HEK293T (cell line): ENCODE measurements around the gene SPACA5.
"Not testable (repeated sequence)": the region's sequence is repeated elsewhere in the genome, so short reads cannot be mapped to it uniquely, and the experiment has no call there.

Experiments
- CTCF ChIA-PET: fragments of 350-600 bp; formaldehyde crosslinking; extraction: SDS; loops from one replicate; lab custom pipeline; 2021; ENCODE audit warnings: antibody characterized with exemption, inconsistent platforms; lab: Yijun Ruan, JAX
- POLR2A ChIA-PET: fragments of 350-600 bp; formaldehyde crosslinking; extraction: SDS; loops from one replicate; lab custom pipeline; 2020; ENCODE audit warnings: antibody characterized with exemption, inconsistent platforms; lab: Yijun Ruan, JAX
- DNase-seq: peaks from one replicate; pipeline ENCODE4 v3.0.0; 2012; ENCODE audit warnings: mixed read lengths; ENCODE audit errors: extremely low spot score
- ARNT ChIP-seq: fragments of 450-650 bp; IDR thresholded peaks from 2 replicates; pipeline ENCODE4 v1.6.1; 2017; ENCODE audit warnings: mild to moderate bottlenecking
- BHLHE40 ChIP-seq: fragments of 450-650 bp; IDR thresholded peaks from 2 replicates; pipeline ENCODE4 v1.6.1; 2016; ENCODE audit warnings: mild to moderate bottlenecking, moderate library complexity, borderline replicate concordance
- CTBP1 ChIP-seq: fragments of 450-650 bp; IDR thresholded peaks from 2 replicates; pipeline ENCODE4 v1.6.1; 2016; ENCODE audit warnings: borderline replicate concordance
- ELF4 ChIP-seq: fragments of 450-650 bp; IDR thresholded peaks from 2 replicates; pipeline ENCODE4 v1.6.1; 2017; ENCODE audit warnings: antibody characterized with exemption
- FOXA1 ChIP-seq: fragments of 450-650 bp; IDR thresholded peaks from 2 replicates; pipeline ENCODE4 v1.6.1; 2016; ENCODE audit warnings: mild to moderate bottlenecking
- FOXK2 ChIP-seq: fragments of 450-650 bp; IDR thresholded peaks from 2 replicates; pipeline ENCODE4 v1.6.1; 2016; ENCODE audit warnings: mild to moderate bottlenecking
- FOXM1 ChIP-seq: fragments of 450-650 bp; IDR thresholded peaks from 2 replicates; pipeline ENCODE4 v1.6.1; 2017; ENCODE audit warnings: mild to moderate bottlenecking, borderline replicate concordance
- HDGF ChIP-seq: fragments of 450-650 bp; IDR thresholded peaks from 2 replicates; pipeline ENCODE4 v1.6.1; 2017; ENCODE audit warnings: antibody characterized with exemption, borderline replicate concordance
- L3MBTL2 ChIP-seq: fragments of 450-650 bp; conservative IDR thresholded peaks from 2 replicates; pipeline ENCODE4 v1.6.1; 2016; ENCODE audit warnings: mild to moderate bottlenecking
- LEF1 ChIP-seq: fragments of 450-650 bp; IDR thresholded peaks from 2 replicates; pipeline ENCODE4 v1.6.1; 2017; ENCODE audit warnings: mild to moderate bottlenecking, borderline replicate concordance
- NFRKB ChIP-seq: fragments of 450-650 bp; IDR thresholded peaks from 2 replicates; pipeline ENCODE4 v1.6.1; 2016; ENCODE audit warnings: mild to moderate bottlenecking, moderate library complexity
- SP1 ChIP-seq: fragments of 450-650 bp; IDR thresholded peaks from 2 replicates; pipeline ENCODE4 v1.6.1; 2017
- SUZ12 ChIP-seq: fragments of 450-650 bp; IDR thresholded peaks from 2 replicates; pipeline ENCODE4 v1.6.1; 2016; ENCODE audit warnings: mild to moderate bottlenecking
- TARDBP ChIP-seq: fragments of 450-650 bp; IDR thresholded peaks from 2 replicates; pipeline ENCODE4 v1.6.1; 2016
- ZNF384 ChIP-seq: fragments of 450-650 bp; IDR thresholded peaks from 2 replicates; pipeline ENCODE4 v1.6.1; 2016
- TF ChIP-seq, protein P1 (sequence below): fragments of 450-650 bp; IDR thresholded peaks from 2 replicates; pipeline ENCODE4 v1.6.1; 2016

SPACA5 gene

GRCh38 chrX:48006688-48007087 lies at the start of gene SPACA5:
Gene SPACA5, plus strand, starts transcription at chrX:48006988. Its CDS starts 815 bp downstream, at chrX:48007803.
- CTCF ChIA-PET, DNase-seq, POLR2A ChIA-PET: not testable (repeated sequence)

DNA sequence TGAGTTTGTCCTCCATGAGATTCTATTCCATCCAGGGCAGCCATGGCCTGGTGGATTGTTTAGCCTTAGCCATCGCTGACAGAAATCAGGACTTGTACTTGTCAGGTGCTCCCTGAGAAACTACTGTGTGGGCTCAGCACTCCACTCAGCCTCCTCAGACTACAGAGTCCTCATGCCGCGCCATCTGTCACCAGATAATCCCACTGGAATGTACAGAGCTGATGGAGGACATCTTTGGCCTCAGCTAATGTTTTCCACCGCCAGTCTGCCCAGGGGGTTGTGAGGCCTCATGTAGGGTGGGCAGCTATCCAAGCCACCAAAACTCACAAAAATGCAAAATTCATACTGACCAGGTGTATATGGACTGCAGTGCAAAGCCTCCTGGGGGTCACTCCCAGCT lies 48.6 kb upstream of the SPACA5 start:
- DNase-seq, CTCF ChIA-PET, POLR2A ChIA-PET: not testable (repeated sequence)

DNA sequence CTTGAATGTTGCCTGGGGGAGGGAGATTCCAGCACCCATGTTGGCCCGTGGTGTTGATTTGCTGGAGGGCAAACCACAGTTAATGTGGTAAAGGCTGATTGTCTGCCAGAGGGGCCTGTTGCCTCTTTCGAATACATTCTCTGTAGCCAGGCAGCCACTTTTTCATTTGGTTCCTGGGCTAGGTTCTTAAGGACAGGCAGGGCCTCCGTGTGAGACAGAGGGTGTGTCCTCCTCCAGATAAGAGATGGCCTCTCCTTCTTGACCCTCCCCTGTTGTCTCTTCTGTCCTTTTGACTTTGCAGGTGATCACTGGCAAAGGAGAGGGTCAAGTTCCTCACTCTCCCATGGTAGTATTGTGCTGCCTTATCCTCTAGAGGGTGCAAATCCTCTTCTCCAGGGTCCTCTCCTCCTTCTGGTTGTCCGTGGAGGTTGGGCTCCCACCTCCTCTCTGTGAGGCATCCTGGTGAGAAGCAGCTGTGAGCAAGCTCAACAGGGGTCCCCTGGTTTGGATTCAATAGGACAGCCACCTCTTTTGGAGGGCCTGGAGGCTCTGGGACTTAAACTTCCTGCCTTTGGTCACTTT lies 47.9 kb upstream of the SPACA5 start:
- ChIA-PET POLR2A (no interaction called here), CTCF (no interaction called here)
- DNase-seq: peak; percentile 28
- TF ChIP-seq SUZ12 (no peak), NFRKB (no peak), ZNF384 (no peak), FOXK2 (no peak), BHLHE40 (no peak), SP1 (no peak), HDGF (no peak), CTBP1 (no peak), TARDBP (no peak), ELF4 (no peak), FOXA1 (no peak), FOXM1 (no peak), ARNT (no peak), LEF1 (no peak), L3MBTL2 (no peak)
- TF ChIP-seq, protein P1, sequence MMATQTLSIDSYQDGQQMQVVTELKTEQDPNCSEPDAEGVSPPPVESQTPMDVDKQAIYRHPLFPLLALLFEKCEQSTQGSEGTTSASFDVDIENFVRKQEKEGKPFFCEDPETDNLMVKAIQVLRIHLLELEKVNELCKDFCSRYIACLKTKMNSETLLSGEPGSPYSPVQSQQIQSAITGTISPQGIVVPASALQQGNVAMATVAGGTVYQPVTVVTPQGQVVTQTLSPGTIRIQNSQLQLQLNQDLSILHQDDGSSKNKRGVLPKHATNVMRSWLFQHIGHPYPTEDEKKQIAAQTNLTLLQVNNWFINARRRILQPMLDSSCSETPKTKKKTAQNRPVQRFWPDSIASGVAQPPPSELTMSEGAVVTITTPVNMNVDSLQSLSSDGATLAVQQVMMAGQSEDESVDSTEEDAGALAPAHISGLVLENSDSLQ: no peak

GRCh38 chrX:47960406-47960805 lies 46.4 kb upstream of the SPACA5 start:
- TF ChIP-seq FOXM1 (no peak), NFRKB (no peak), FOXA1 (no peak), LEF1 (no peak), SUZ12 (no peak)
- ChIA-PET POLR2A (no interaction called here), CTCF (no interaction called here)
- no peak for DNase-seq

DNA sequence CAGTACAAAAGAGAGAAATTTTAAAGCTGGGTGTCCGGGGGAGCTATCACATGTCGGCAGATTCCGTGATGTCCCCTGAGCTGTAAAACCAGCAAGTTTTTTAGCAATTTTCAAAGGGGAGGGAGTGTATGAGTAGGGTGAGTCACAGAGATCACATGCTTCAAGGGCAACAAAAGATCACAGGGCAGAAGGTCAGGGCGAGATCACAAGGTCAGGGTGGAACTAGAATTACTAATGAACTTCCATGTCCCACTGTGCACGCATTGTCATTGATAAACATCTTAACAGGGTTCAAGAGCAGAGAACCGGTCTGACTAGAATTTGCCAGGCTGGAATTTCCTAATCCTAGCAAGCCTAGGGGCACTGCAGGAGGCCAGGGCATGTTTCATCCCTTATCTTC lies 45.0 kb upstream of the SPACA5 start:
- CTCF ChIA-PET, DNase-seq, POLR2A ChIA-PET: not testable (repeated sequence)

DNA sequence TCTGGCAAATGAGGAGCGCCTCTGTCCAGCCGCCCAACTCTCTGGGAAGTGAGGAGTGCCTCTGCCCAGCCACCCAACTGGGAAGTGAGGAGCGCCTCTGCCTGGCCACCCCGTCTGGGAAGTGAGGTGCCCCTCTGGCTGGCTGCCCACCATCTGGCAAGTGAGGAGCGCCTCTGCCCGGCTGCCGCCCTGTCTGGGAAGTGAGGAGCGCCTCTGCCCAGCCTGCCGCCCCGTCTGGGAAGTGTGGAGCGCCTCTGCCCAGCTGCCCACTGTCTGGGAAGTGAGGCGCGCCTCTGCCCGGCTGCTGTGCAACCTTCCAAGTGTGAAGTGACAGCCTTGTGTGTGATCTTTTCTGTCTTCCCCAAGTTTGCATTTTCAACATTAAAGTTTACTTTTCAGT lies 41.3 kb upstream of the SPACA5 start:
- DNase-seq, CTCF ChIA-PET, POLR2A ChIA-PET: not testable (repeated sequence)

DNA sequence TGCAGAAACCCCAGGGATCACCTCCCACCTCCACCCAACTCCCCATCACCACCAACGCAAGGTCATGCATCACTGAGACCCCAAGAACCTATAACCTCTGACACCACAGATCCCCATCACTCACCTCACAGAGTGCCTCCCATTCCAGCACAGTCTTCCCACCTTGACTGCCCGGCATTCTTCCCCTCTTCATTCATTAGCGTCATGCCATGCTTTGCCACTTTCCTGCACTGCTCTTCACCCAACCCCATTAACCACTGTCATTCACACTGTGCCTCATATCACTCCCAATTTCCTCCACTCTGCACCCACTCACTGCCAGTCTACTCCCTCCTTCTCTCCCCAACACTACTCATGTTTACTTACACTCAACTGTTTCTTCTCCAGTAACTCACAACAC lies 33.6 kb upstream of the SPACA5 start:
- no peak for DNase-seq
- ChIA-PET POLR2A (no interaction called here), CTCF (no interaction called here)
- no peak for TF ChIP-seq LEF1
- TF ChIP-seq FOXM1: no peak
- TF ChIP-seq L3MBTL2: no peak
- no peak for TF ChIP-seq SP1
- TF ChIP-seq, protein P1: no peak
- no peak for TF ChIP-seq TARDBP
- TF ChIP-seq NFRKB: no peak
- no peak for TF ChIP-seq BHLHE40
- TF ChIP-seq CTBP1: no peak
- TF ChIP-seq ELF4: no peak
- no peak for TF ChIP-seq ZNF384
- TF ChIP-seq FOXK2: no peak
- no peak for TF ChIP-seq SUZ12

- CTCF ChIA-PET: no interaction called here
- POLR2A ChIA-PET: no interaction called here
- TF ChIP-seq NFRKB: no peak
- no peak for TF ChIP-seq FOXA1
- no peak for TF ChIP-seq ELF4
- TF ChIP-seq TARDBP: no peak
- no peak for TF ChIP-seq CTBP1
- no peak for TF ChIP-seq FOXK2
- DNase-seq: no peak
These were observed 30.3 kb upstream of the SPACA5 start for GRCh38 chrX:47976254-47977151.
